CD14-positive monocyte (primary cell): Measurements from ENCODE around the gene ENGASE. TPM values are rescaled to one million over a fixed set of nuclear protein-coding genes. Genes with fewer than 3 reads are reported as not detected.

Experiments
- DNase-seq, 3 donors: peaks; one replicate each; pipeline ENCODE4 v3.0.0-alpha.2; 2011 to 2022
- H2AFZ ChIP-seq: 2 replicates; pipeline ENCODE4 v1.6.0; 2012; ENCODE audit warnings: mild to moderate bottlenecking, low read depth, low read length, inconsistent platforms; ENCODE audit not compliant: insufficient read depth, poor library complexity, severe bottlenecking
- H3K27ac ChIP-seq, 2 donors: 1 replicate in 1 of 2; 2 replicates in 1 of 2; pipeline ENCODE4 v1.5.1; 2012 to 2013; ENCODE audit warnings: low read length in 2 of 2, control low read depth in 1 of 2, inconsistent platforms in 1 of 2, low read depth in 1 of 2, mild to moderate bottlenecking in 1 of 2
- H3K27me3 ChIP-seq, 2 donors: one replicate each; pipeline versions ENCODE4 v1.6.0 to v1.6.1; 2011 to 2013; ENCODE audit warnings: low read length in 2 of 2; ENCODE audit not compliant: control insufficient read depth in 2 of 2, insufficient read depth in 2 of 2
- H3K36me3 ChIP-seq, 2 donors: replicated peaks in 1 of 2; 1 replicate in 1 of 2; 2 replicates in 1 of 2; pipeline versions ENCODE4 v1.5.1 to v1.6.1; 2012 to 2013; ENCODE audit warnings: low read length in 2 of 2, control low read depth in 1 of 2, inconsistent platforms in 1 of 2, mild to moderate bottlenecking in 1 of 2; ENCODE audit not compliant: insufficient read depth in 2 of 2, control insufficient read depth in 1 of 2
- H3K4me1 ChIP-seq, 2 donors: 1 replicate in 1 of 2; 2 replicates in 1 of 2; pipeline versions ENCODE4 v1.5.1 to v1.6.1; 2012 to 2013; ENCODE audit warnings: low read length in 2 of 2, control low read depth in 1 of 2, inconsistent platforms in 1 of 2, mild to moderate bottlenecking in 1 of 2, moderate library complexity in 1 of 2; ENCODE audit not compliant: insufficient read depth in 2 of 2, control insufficient read depth in 1 of 2
- H3K4me2 ChIP-seq: replicated peaks from 2 replicates; pipeline ENCODE3; 2012; ENCODE audit warnings: low read length, moderate library complexity, mild to moderate bottlenecking; ENCODE audit not compliant: poor library complexity, severe bottlenecking; ENCODE audit errors: extremely low read depth
- H3K4me3 ChIP-seq, 3 experiments: fragments of 200-600 bp in 1 of 3; sonication (generic) in 1 of 3; replicated peaks in 1 of 3; 1 replicate in 2 of 3; 2 replicates in 1 of 3; pipeline ENCODE4 v1.5.1; 2011 to 2013; ENCODE audit warnings: low read length in 3 of 3, mild to moderate bottlenecking in 3 of 3, control low read depth in 2 of 3, low read depth in 2 of 3, inconsistent platforms in 1 of 3, moderate library complexity in 1 of 3
- H3K79me2 ChIP-seq: 2 replicates; pipeline ENCODE4 v1.6.0; 2012; ENCODE audit warnings: mild to moderate bottlenecking, control low read depth, inconsistent platforms, low read length, moderate library complexity; ENCODE audit not compliant: insufficient read depth
- H3K9ac ChIP-seq: 2 replicates; pipeline ENCODE4 v1.6.0; 2017; ENCODE audit warnings: low read length, mild to moderate bottlenecking; ENCODE audit not compliant: insufficient read depth, poor library complexity, severe bottlenecking
- H3K9me3 ChIP-seq, 2 donors: replicated peaks in 1 of 2; 1 replicate in 1 of 2; 2 replicates in 1 of 2; pipeline versions ENCODE4 v1.5.1 to v1.6.1; 2012 to 2013; ENCODE audit warnings: low read length in 2 of 2, control low read depth in 1 of 2; ENCODE audit not compliant: control insufficient read depth in 1 of 2, insufficient read depth in 1 of 2
- H4K20me1 ChIP-seq: 2 replicates; pipeline ENCODE4 v1.6.0; 2012; ENCODE audit warnings: mild to moderate bottlenecking, low read length, control low read depth, moderate library complexity; ENCODE audit not compliant: insufficient read depth
- H3K27ac Mint-ChIP-seq, 7 donors: one replicate each; pipeline ENCODE4 v1.8.0; 2020; ENCODE audit warnings: mild to moderate bottlenecking in 7 of 7, mixed read lengths in 7 of 7, moderate library complexity in 6 of 7, inconsistent platforms in 2 of 7
- H3K27me3 Mint-ChIP-seq, 3 donors: one replicate each; pipeline ENCODE4 v1.8.0; 2021 to 2022; ENCODE audit warnings: low read depth in 3 of 3, mild to moderate bottlenecking in 3 of 3, mixed read lengths in 3 of 3, moderate library complexity in 3 of 3, inconsistent platforms in 1 of 3
- H3K36me3 Mint-ChIP-seq, 2 donors: one replicate each; pipeline ENCODE4 v1.8.0; 2020; ENCODE audit warnings: mixed read lengths in 2 of 2, inconsistent platforms in 1 of 2, mild to moderate bottlenecking in 1 of 2
- H3K4me1 Mint-ChIP-seq: one replicate; pipeline ENCODE4 v1.8.0; 2020; ENCODE audit warnings: mild to moderate bottlenecking, mixed read lengths
- H3K4me3 Mint-ChIP-seq, 2 donors: one replicate each; pipeline ENCODE4 v1.8.0; 2020; ENCODE audit warnings: mild to moderate bottlenecking in 2 of 2, mixed read lengths in 2 of 2, moderate library complexity in 1 of 2
- H3K9me3 Mint-ChIP-seq, 7 donors: one replicate each; pipeline ENCODE4 v1.8.0; 2020 to 2022; ENCODE audit warnings: mixed read lengths in 7 of 7, mild to moderate bottlenecking in 6 of 7, moderate library complexity in 6 of 7, inconsistent platforms in 2 of 7
- WGBS: methylation state at CpG from one replicate; pipeline ENCODE4 v1.1.5; 2013; ENCODE audit warnings: missing lambda C conversion rate; ENCODE audit not compliant: insufficient coverage; 5-methylcytosine and 5-hydroxymethylcytosine counted together
- intact Hi-C, 2 donors: fragments of 100-400 bp; cut with micrococcal nuclease; formaldehyde crosslinking; loops; one replicate each; pipeline versions ENCODE4 v1.15.0 to v1.15.1; 2023
- polyA plus RNA-seq, 3 donors: library from polyadenylated mRNA; depleted of rRNA in 1 of 3; unstranded in 2 of 3; stranded (reverse) in 1 of 3; fragments of 300-500 nt in 2 of 3; fragments of >200 nt in 1 of 3; fragmentation: Illumina TruSeq in 2 of 3; gene quantifications; 1 replicate in 2 of 3; 2 replicates in 1 of 3; pipeline ENCODE4 v1.2.3, GENCODE V29; 2012 to 2021
- TF ChIP-seq, protein P1 (sequence below): fragments of 200-600 bp; IDR thresholded peaks from one replicate; pipeline ENCODE4 v1.8.0; 2022; ENCODE audit warnings: antibody characterized with exemption, mild to moderate bottlenecking

The ENGASE gene
- polyA plus RNA-seq, 3 donors, result 2.6 to 150 (median 3.0) TPM

- Histone ChIP-seq H3K4me3 (no peak overlapping the region), H3K9ac (no peak overlapping the region), H4K20me1 (no peaks in the 10 kb centered on the region), H3K9me3 (peaks cover 0 to 10% of the 10 kb centered on the region in 2 donors), H3K36me3 (no peaks in the 10 kb centered on the region), H3K4me2 (no peak overlapping the region), H2AFZ (no peak overlapping the region), H3K4me1 (no peaks in the 10 kb centered on the region), H3K27me3 (peaks cover 0 to 2% of the 10 kb centered on the region in 2 donors), H3K79me2 (no peaks in the 10 kb centered on the region), H3K27ac (no peak overlapping the region)
- H3K36me3 Mint-ChIP-seq, result no peaks in the 10 kb centered on the region
- intact Hi-C loops, result loop anchor here in 1 of 2 donors (5.0 kb wide), 2 partner anchors 32 to 342 kb away; no protein-coding TSS in a partner anchor
- peaks cover 3% of the 10 kb centered on the region for H3K4me1 Mint-ChIP-seq
- no peak overlapping the region for H3K27ac Mint-ChIP-seq
- WGBS, result 94% methylated on average over 8 of the region's 11 CpGs
- TF ChIP-seq, protein P1, sequence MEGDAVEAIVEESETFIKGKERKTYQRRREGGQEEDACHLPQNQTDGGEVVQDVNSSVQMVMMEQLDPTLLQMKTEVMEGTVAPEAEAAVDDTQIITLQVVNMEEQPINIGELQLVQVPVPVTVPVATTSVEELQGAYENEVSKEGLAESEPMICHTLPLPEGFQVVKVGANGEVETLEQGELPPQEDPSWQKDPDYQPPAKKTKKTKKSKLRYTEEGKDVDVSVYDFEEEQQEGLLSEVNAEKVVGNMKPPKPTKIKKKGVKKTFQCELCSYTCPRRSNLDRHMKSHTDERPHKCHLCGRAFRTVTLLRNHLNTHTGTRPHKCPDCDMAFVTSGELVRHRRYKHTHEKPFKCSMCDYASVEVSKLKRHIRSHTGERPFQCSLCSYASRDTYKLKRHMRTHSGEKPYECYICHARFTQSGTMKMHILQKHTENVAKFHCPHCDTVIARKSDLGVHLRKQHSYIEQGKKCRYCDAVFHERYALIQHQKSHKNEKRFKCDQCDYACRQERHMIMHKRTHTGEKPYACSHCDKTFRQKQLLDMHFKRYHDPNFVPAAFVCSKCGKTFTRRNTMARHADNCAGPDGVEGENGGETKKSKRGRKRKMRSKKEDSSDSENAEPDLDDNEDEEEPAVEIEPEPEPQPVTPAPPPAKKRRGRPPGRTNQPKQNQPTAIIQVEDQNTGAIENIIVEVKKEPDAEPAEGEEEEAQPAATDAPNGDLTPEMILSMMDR, result no peak
- peaks cover 9 to 31% (median 12%) of the 10 kb centered on the region in 3 donors for H3K27me3 Mint-ChIP-seq
- H3K4me3 Mint-ChIP-seq, result no peak overlapping the region
- no peak for DNase-seq
- H3K9me3 Mint-ChIP-seq, result peaks cover 10 to 19% (median 13%) of the 10 kb centered on the region in 7 donors
Measured at GRCh38 chr17:79049821-79050220, 24.8 kb upstream of the ENGASE start.

DNA sequence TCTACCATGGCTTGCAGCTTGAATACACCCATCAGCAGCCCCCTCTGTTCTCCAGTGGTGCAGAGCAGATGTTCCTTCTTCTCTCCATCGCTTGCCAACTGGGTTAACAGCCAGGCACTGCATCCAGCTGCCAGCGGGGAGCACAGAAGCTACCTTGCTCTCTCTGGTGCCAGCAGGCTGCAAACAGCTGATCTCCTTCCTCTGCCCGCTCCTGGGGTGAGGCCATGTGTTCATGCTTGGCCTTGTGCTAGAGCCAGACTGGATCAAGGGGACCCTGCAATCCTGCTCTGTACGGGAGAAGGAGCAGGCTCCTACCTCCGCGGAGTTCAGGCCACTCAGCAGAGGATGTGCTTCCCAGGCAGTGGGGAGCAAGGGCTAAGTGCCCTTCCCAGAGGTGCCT is 24.1 kb upstream of the ENGASE start:
- DNase-seq, result no peak
- Histone ChIP-seq H3K79me2 (no peaks in the 10 kb centered on the region), H3K4me2 (no peak overlapping the region), H4K20me1 (no peaks in the 10 kb centered on the region), H3K4me1 (no peaks in the 10 kb centered on the region), H2AFZ (no peak overlapping the region), H3K9ac (no peak overlapping the region), H3K27ac (no peak overlapping the region), H3K36me3 (no peaks in the 10 kb centered on the region), H3K9me3 (peaks cover 0 to 11% of the 10 kb centered on the region in 2 donors), H3K4me3 (no peak overlapping the region), H3K27me3 (no peaks in the 10 kb centered on the region)
- H3K9me3 Mint-ChIP-seq, result peaks cover 11 to 20% (median 16%) of the 10 kb centered on the region in 7 donors
- intact Hi-C loops, result no loop called here
- H3K36me3 Mint-ChIP-seq, result no peaks in the 10 kb centered on the region
- peaks cover 3% of the 10 kb centered on the region for H3K4me1 Mint-ChIP-seq
- H3K4me3 Mint-ChIP-seq, result no peak overlapping the region
- TF ChIP-seq, protein P1, result no peak
- peaks cover 4 to 23% (median 6%) of the 10 kb centered on the region in 3 donors for H3K27me3 Mint-ChIP-seq
- no peak overlapping the region for H3K27ac Mint-ChIP-seq
- WGBS, result 93% methylated on average over 6 of the region's 6 CpGs
